HCT116 (cell line): Measurements from ENCODE around the gene SERPINA3. TPM values are rescaled to one million over a fixed set of nuclear protein-coding genes. Genes with fewer than 3 reads are reported as not detected.

Experiments used
- ATAC-seq: fragments of 200-7000 bp; cut with Tn5 transposase; 2 replicates; pipeline ENCODE4 v1.9.1; 2020; ENCODE audit warnings: mild to moderate bottlenecking, moderate library complexity
- BruUV-seq: library from RNA; stranded (reverse); fragments of 400-500 nt; replicated peaks from 2 replicates; lab custom pipeline; 2021; lab: Mats Ljungman, UMichigan
- CTCF ChIA-PET: fragments of 300-600 bp; sonication (Branson Sonifier 250); formaldehyde crosslinking; loops from one replicate; lab custom pipeline; 2021; ENCODE audit warnings: antibody characterized with exemption; lab: Charles Lee
- POLR2A ChIA-PET: fragments of 300-600, 350-600 bp; sonication (Branson Sonifier 250); formaldehyde crosslinking; loops from one replicate; lab custom pipeline; 2021; ENCODE audit warnings: antibody characterized with exemption; lab: Charles Lee
- RAD21 ChIA-PET, 2 experiments: fragments of 300-600 bp; sonication (Branson Sonifier 250); formaldehyde crosslinking; loops; one replicate each; lab custom pipeline; 2023; ENCODE audit warnings: low total read pairs in 2 of 2; ENCODE audit not compliant: uncharacterized antibody in 2 of 2, unreplicated experiment in 2 of 2, low non-redundant PET in 1 of 2; lab: Charles Lee
- DNase-seq: peaks from one replicate; pipeline ENCODE4 v3.0.0-alpha.2; 2010; ENCODE audit warnings: low read depth, low spot score
- H2AFZ ChIP-seq: fragments of 200-600 bp; shearing (Covaris generic), sonication (generic); 2 replicates; pipeline ENCODE4 v1.6.1; 2017; ENCODE audit warnings: low read depth, mixed run types, mixed read lengths, antibody characterized with exemption, low read length; ENCODE audit not compliant: poor library complexity, severe bottlenecking
- H3K27ac ChIP-seq: 2 replicates; pipeline ENCODE4 v1.5.1; 2012; ENCODE audit warnings: low read depth, low read length
- H3K27me3 ChIP-seq: fragments of 200-600 bp; sonication (generic); 2 replicates; pipeline ENCODE4 v1.6.1; 2016; ENCODE audit warnings: mixed run types, low read length, mixed read lengths; ENCODE audit not compliant: insufficient read depth
- H3K36me3 ChIP-seq, 2 experiments: fragments of 200-500 bp in 1 of 2; fragments of 200-600 bp in 1 of 2; sonication (Bioruptor generic) in 1 of 2; sonication (generic) in 1 of 2; 2 replicates each; pipeline versions ENCODE4 v1.5.1 to v1.6.1; 2014 to 2016; ENCODE audit warnings: low read length in 2 of 2, inconsistent platforms in 1 of 2, mixed read lengths in 1 of 2, mixed run types in 1 of 2; ENCODE audit not compliant: insufficient read depth in 2 of 2, control insufficient read depth in 1 of 2
- H3K4me1 ChIP-seq, 2 experiments: fragments of 200-600 bp in 1 of 2; sonication (generic) in 1 of 2; 2 replicates each; pipeline versions ENCODE4 v1.5.1 to v1.6.1; 2012 to 2017; ENCODE audit warnings: low read length in 2 of 2, inconsistent platforms in 1 of 2, mild to moderate bottlenecking in 1 of 2, mixed read lengths in 1 of 2, mixed run types in 1 of 2, moderate library complexity in 1 of 2; ENCODE audit not compliant: insufficient read depth in 2 of 2, control insufficient read depth in 1 of 2
- H3K4me2 ChIP-seq: fragments of 200-600 bp; sonication (generic); 2 replicates; pipeline ENCODE4 v1.6.1; 2017; ENCODE audit warnings: mixed run types, low read length, mixed read lengths
- H3K4me3 ChIP-seq, 2 experiments: fragments of 200-600 bp in 1 of 2; sonication (generic) in 1 of 2; replicated peaks in 1 of 2; 2 replicates each; pipeline ENCODE4 v1.5.1; 2011 to 2016; ENCODE audit warnings: low read length in 2 of 2, control low read depth in 1 of 2, low read depth in 1 of 2, mild to moderate bottlenecking in 1 of 2, mixed read lengths in 1 of 2, mixed run types in 1 of 2
- H3K79me2 ChIP-seq: fragments of 200-600 bp; sonication (generic); 2 replicates; pipeline ENCODE4 v1.6.1; 2017; ENCODE audit warnings: mild to moderate bottlenecking, mixed run types, low read length, moderate library complexity, mixed read lengths; ENCODE audit not compliant: insufficient read depth
- H3K9ac ChIP-seq: fragments of 200-600 bp; sonication (generic); 2 replicates; pipeline ENCODE4 v1.6.1; 2016; ENCODE audit warnings: low read length, mixed read lengths
- H3K9me2 ChIP-seq: fragments of 200-600 bp; sonication (generic), shearing (Covaris generic); 2 replicates; pipeline ENCODE4 v1.6.1; 2017; ENCODE audit warnings: mixed run types, mild to moderate bottlenecking, moderate library complexity; ENCODE audit not compliant: insufficient read depth
- H3K9me3 ChIP-seq, 2 experiments: fragments of 200-500 bp in 1 of 2; fragments of 200-600 bp in 1 of 2; sonication (Bioruptor generic) in 1 of 2; sonication (generic) in 1 of 2; 2 replicates each; pipeline ENCODE4 v1.6.1; 2014 to 2017; ENCODE audit warnings: low read length in 2 of 2, mixed read lengths in 2 of 2, inconsistent platforms in 1 of 2, low read depth in 1 of 2, mild to moderate bottlenecking in 1 of 2, mixed run types in 1 of 2, moderate library complexity in 1 of 2; ENCODE audit not compliant: control insufficient read depth in 1 of 2, insufficient read depth in 1 of 2
- H4K20me1 ChIP-seq: fragments of 200-600 bp; sonication (generic), shearing (Covaris generic); 2 replicates; pipeline ENCODE4 v1.6.1; 2017; ENCODE audit warnings: mixed run types, mild to moderate bottlenecking, moderate library complexity; ENCODE audit not compliant: insufficient read depth
- CBX3 ChIP-seq: IDR thresholded peaks from 2 replicates; pipeline ENCODE4 v1.6.1; 2012; ENCODE audit warnings: low read depth
- ELF1 ChIP-seq: IDR thresholded peaks from 2 replicates; pipeline ENCODE4 v1.6.1; 2012; ENCODE audit warnings: low read depth, borderline replicate concordance
- EZH2 ChIP-seq: fragments of 200-600 bp; sonication (generic); IDR thresholded peaks from 2 replicates; pipeline ENCODE4 v1.6.1; 2017; ENCODE audit warnings: antibody characterized with exemption, mixed run types
- EZH2phosphoT487 ChIP-seq: fragments of 200-600 bp; IDR thresholded peaks from 2 replicates; pipeline ENCODE4 v1.6.1; 2018; ENCODE audit warnings: antibody characterized with exemption, borderline replicate concordance
- FOSL1 ChIP-seq: IDR thresholded peaks from 2 replicates; pipeline ENCODE4 v1.6.1; 2012; ENCODE audit warnings: low read depth
- JUND ChIP-seq: IDR thresholded peaks from 2 replicates; pipeline ENCODE4 v1.6.1; 2012
- POLR2AphosphoS5 ChIP-seq: IDR thresholded peaks from 2 replicates; pipeline ENCODE4 v1.6.1; 2011; ENCODE audit warnings: mild to moderate bottlenecking, low read depth, low read length, moderate library complexity
- SRF ChIP-seq: IDR thresholded peaks from 2 replicates; pipeline ENCODE4 v1.6.1; 2012; ENCODE audit warnings: low read depth
- TCF7L2 ChIP-seq: IDR thresholded peaks from 2 replicates; pipeline ENCODE4 v1.7.0; 2011; ENCODE audit warnings: borderline replicate concordance, inconsistent platforms; ENCODE audit not compliant: insufficient read depth, insufficient read length; ENCODE audit errors: extremely low read depth
- YY1 ChIP-seq: IDR thresholded peaks from 2 replicates; pipeline ENCODE4 v1.6.1; 2011; ENCODE audit warnings: low read length, low read depth, moderate library complexity, mild to moderate bottlenecking; ENCODE audit not compliant: insufficient replicate concordance; ENCODE audit errors: extremely low read depth
- ZFX ChIP-seq: fragments of 450-650 bp; IDR thresholded peaks from 2 replicates; pipeline ENCODE4 v1.6.1; 2017
- ZNF274 ChIP-seq: fragments of 200-500 bp; sonication (Bioruptor generic); IDR thresholded peaks from 2 replicates; pipeline ENCODE4 v1.6.1; 2014; ENCODE audit warnings: mild to moderate bottlenecking, low read depth, low read length, inconsistent platforms
- intact Hi-C: fragments of 100-400 bp; cut with micrococcal nuclease; formaldehyde crosslinking; loops from 2 replicates; pipeline ENCODE4 v1.10.0; 2022
- total RNA-seq: library from RNA; stranded (reverse); gene quantifications from one replicate; pipeline ENCODE4 v1.2.1, GENCODE V29; 2021; ENCODE audit not compliant: unreplicated experiment
- TF ChIP-seq, protein P1 (sequence below): IDR thresholded peaks from 2 replicates; pipeline ENCODE4 v1.6.1; 2012
- TF ChIP-seq, protein P2 (sequence below): IDR thresholded peaks from 2 replicates; pipeline ENCODE4 v1.6.1; 2011; ENCODE audit warnings: mild to moderate bottlenecking, low read length, moderate library complexity; ENCODE audit not compliant: insufficient replicate concordance; ENCODE audit errors: extremely low read depth
- TF ChIP-seq, protein P3 (sequence below), 3 experiments: fragments of 200-600 bp in 1 of 3; sonication (generic) in 1 of 3; IDR thresholded peaks in 2 of 3; conservative IDR thresholded peaks in 1 of 3; 2 replicates each; pipeline ENCODE4 v1.5.1; 2012 to 2017; ENCODE audit warnings: low read depth in 2 of 3, low read length in 2 of 3, antibody characterized with exemption in 1 of 3, borderline replicate concordance in 1 of 3, control low read depth in 1 of 3, mild to moderate bottlenecking in 1 of 3, mixed read lengths in 1 of 3, mixed run types in 1 of 3, moderate library complexity in 1 of 3; ENCODE audit not compliant: insufficient read depth in 1 of 3

Gene SERPINA3
- total RNA-seq, 1 experiment from 2014 or later, result 4.3 TPM

DNA sequence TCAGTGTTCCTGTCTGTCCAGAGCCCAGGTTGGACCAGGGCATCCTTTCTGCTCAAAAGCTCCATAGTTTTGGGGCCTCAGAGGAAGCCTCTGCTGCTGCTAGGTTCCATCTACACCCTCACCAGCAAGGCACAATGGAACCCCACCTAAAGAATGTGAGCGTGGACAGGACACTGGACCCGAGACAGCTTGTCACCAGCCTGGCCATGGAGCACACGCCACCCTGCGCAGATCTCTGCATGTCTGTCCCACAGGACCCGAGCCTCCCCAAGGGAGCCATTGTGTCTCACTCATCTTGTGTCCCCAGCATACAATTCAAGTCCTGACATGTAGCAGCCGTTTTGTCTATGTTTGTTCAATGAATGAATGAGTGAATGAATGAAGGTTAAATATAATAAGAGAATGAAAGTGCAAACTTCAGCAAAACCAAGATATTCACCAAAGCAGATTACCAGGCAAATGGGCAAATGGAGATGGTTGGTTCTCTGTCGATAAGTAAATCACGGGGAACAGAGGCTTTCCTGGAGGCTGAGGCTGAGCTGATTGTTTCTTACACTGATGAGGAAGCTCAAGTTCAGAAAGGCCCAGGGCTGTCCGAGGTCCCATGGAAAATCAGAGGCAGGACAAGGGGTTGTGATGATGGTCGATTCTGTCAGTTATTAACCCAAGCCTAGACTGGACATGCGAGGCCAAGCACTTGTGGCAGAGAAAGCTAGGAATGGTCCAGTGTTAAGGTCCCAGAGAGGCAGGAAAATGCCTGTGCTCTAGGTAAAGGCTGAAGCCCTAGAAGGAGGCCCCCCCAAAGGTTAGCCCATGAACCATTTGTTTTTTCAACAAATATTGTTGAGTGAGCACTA, 27.0 kb downstream of the SERPINA3 start:
- Histone ChIP-seq H3K4me1 (peaks cover 4 to 13% of the 10 kb centered on the region in 2 experiments; a peak in 3 of 4 replicates), H3K27me3 (no peaks in the 10 kb centered on the region), H3K36me3 (no peaks in the 10 kb centered on the region)
- CTCF ChIA-PET, result interaction anchor here (1.1 kb wide), 1 partner anchor 29 kb away, joined by 3 read pairs; no protein-coding TSS in a partner anchor
- TF ChIP-seq EZH2phosphoT487, result no peak
- TF ChIP-seq, protein P1, sequence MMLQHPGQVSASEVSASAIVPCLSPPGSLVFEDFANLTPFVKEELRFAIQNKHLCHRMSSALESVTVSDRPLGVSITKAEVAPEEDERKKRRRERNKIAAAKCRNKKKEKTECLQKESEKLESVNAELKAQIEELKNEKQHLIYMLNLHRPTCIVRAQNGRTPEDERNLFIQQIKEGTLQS, result no peak
- TF ChIP-seq YY1, result no peak
- no peak for TF ChIP-seq ELF1
- TF ChIP-seq FOSL1, result no peak
- TF ChIP-seq CBX3, result no peak
- no peak for TF ChIP-seq ZFX
- no peak for TF ChIP-seq SRF
- TF ChIP-seq EZH2, result no peak
- TF ChIP-seq, protein P2, sequence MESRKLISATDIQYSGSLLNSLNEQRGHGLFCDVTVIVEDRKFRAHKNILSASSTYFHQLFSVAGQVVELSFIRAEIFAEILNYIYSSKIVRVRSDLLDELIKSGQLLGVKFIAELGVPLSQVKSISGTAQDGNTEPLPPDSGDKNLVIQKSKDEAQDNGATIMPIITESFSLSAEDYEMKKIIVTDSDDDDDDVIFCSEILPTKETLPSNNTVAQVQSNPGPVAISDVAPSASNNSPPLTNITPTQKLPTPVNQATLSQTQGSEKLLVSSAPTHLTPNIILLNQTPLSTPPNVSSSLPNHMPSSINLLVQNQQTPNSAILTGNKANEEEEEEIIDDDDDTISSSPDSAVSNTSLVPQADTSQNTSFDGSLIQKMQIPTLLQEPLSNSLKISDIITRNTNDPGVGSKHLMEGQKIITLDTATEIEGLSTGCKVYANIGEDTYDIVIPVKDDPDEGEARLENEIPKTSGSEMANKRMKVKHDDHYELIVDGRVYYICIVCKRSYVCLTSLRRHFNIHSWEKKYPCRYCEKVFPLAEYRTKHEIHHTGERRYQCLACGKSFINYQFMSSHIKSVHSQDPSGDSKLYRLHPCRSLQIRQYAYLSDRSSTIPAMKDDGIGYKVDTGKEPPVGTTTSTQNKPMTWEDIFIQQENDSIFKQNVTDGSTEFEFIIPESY, result no peak
- no peak for TF ChIP-seq TCF7L2
- TF ChIP-seq, protein P3, sequence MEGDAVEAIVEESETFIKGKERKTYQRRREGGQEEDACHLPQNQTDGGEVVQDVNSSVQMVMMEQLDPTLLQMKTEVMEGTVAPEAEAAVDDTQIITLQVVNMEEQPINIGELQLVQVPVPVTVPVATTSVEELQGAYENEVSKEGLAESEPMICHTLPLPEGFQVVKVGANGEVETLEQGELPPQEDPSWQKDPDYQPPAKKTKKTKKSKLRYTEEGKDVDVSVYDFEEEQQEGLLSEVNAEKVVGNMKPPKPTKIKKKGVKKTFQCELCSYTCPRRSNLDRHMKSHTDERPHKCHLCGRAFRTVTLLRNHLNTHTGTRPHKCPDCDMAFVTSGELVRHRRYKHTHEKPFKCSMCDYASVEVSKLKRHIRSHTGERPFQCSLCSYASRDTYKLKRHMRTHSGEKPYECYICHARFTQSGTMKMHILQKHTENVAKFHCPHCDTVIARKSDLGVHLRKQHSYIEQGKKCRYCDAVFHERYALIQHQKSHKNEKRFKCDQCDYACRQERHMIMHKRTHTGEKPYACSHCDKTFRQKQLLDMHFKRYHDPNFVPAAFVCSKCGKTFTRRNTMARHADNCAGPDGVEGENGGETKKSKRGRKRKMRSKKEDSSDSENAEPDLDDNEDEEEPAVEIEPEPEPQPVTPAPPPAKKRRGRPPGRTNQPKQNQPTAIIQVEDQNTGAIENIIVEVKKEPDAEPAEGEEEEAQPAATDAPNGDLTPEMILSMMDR (IDR thresholded peaks at IDR 0.05 in 2 of 3, conservative IDR thresholded peaks at IDR 0.05 in 1 of 3; ENCODE audit: borderline replicate concordance in 1 of 3, insufficient read depth in 1 of 3, low read depth in 2 of 3, low read length in 2 of 3), result no peak
- TF ChIP-seq JUND, result no peak
- no peak for TF ChIP-seq POLR2AphosphoS5
- TF ChIP-seq ZNF274, result no peak
- TF ChIP-seq, all 23 proteins: peak for 0
- no peak overlapping the region for H3K27ac ChIP-seq
- DNase-seq (no peak), ATAC-seq (no peak)
- no peaks in the 10 kb centered on the region for H3K9me3 ChIP-seq
- no peaks in the 10 kb centered on the region for H3K9me2 ChIP-seq
- H3K4me3 ChIP-seq, result no peak overlapping the region
- no TSS peak for BruUV-seq
- H3K9ac ChIP-seq, result no peak overlapping the region
- intact Hi-C loops, result no loop called here
- RAD21 ChIA-PET, result no interaction called here
- no peak overlapping the region for H3K4me2 ChIP-seq
- no peaks in the 10 kb centered on the region for H4K20me1 ChIP-seq
- POLR2A ChIA-PET, result interaction anchor here (1.1 kb wide), 1 partner anchor 40 kb away, joined by 5 read pairs; no protein-coding TSS in a partner anchor
- no peak overlapping the region for H2AFZ ChIP-seq
- no peaks in the 10 kb centered on the region for H3K79me2 ChIP-seq
